ENCODE data around the gene ZNF341.
"Not testable (repeated sequence)": the region's sequence is repeated elsewhere in the genome, so short reads cannot be mapped to it uniquely, and the experiment has no call there.

ZNF341 gene

GRCh38 chr20:33731693-33732165 is at the start of gene ZNF341:
ZNF341 (plus strand) TSS chr20:33731996; CDS start chr20:33732022, 26 bp downstream.
- in situ Hi-C loops (cut with HindIII; ENCODE audit: low sequenced_read_pairs), result no loop called here

GRCh38 chr20:33684533-33685327 is 47.1 kb upstream of the ZNF341 start:
- in situ Hi-C loops (cut with HindIII; ENCODE audit: low sequenced_read_pairs), result no loop called here

- in situ Hi-C loops (cut with HindIII; ENCODE audit: low sequenced_read_pairs), result no loop called here
These were observed 46.3 kb upstream of the ZNF341 start for GRCh38 chr20:33685328-33686099.

GRCh38 chr20:33686100-33686983 is 45.5 kb upstream of the ZNF341 start, which contains the start of gene E2F1:
E2F1 (minus strand) TSS chr20:33686385; CDS start chr20:33686264, 121 bp downstream.
- in situ Hi-C loops (cut with HindIII; ENCODE audit: low sequenced_read_pairs), result no loop called here

- in situ Hi-C loops (cut with HindIII; ENCODE audit: low sequenced_read_pairs), result no loop called here
These were observed 44.8 kb upstream of the ZNF341 start for GRCh38 chr20:33686984-33687366.

GRCh38 chr20:33687370-33687915 is 44.4 kb upstream of the ZNF341 start:
- in situ Hi-C loops (cut with HindIII; ENCODE audit: low sequenced_read_pairs), result no loop called here

- in situ Hi-C loops (cut with HindIII; ENCODE audit: low sequenced_read_pairs), result no loop called here
These were observed 43.5 kb upstream of the ZNF341 start for GRCh38 chr20:33687993-33688937.

- in situ Hi-C loops (cut with HindIII; ENCODE audit: low sequenced_read_pairs), result no loop called here
These were observed 42.8 kb upstream of the ZNF341 start for GRCh38 chr20:33688938-33689424.

- in situ Hi-C loops (cut with HindIII; ENCODE audit: low sequenced_read_pairs), result no loop called here
These were observed 42.3 kb upstream of the ZNF341 start for GRCh38 chr20:33689493-33689892.

GRCh38 chr20:33689973-33690372 is 41.8 kb upstream of the ZNF341 start:
- in situ Hi-C loops (cut with HindIII; ENCODE audit: low sequenced_read_pairs), result no loop called here

- in situ Hi-C loops (cut with HindIII; ENCODE audit: low sequenced_read_pairs), result no loop called here
These were observed 38.5 kb upstream of the ZNF341 start for GRCh38 chr20:33693289-33693688.

- in situ Hi-C loops (cut with HindIII; ENCODE audit: low sequenced_read_pairs), result no loop called here
These were observed 37.8 kb upstream of the ZNF341 start for GRCh38 chr20:33693741-33694638.

- in situ Hi-C loops (cut with HindIII; ENCODE audit: low sequenced_read_pairs), result no loop called here
These were observed 37.2 kb upstream of the ZNF341 start for GRCh38 chr20:33694639-33695012.

- in situ Hi-C loops (cut with HindIII; ENCODE audit: low sequenced_read_pairs), result no loop called here
These were observed 35.3 kb upstream of the ZNF341 start for GRCh38 chr20:33696448-33696847.

- in situ Hi-C loops (cut with HindIII; ENCODE audit: low sequenced_read_pairs), result no loop called here
These were observed 34.7 kb upstream of the ZNF341 start for GRCh38 chr20:33697129-33697528.

- in situ Hi-C loops (cut with HindIII; ENCODE audit: low sequenced_read_pairs), result not testable (repeated sequence)
These were observed 32.8 kb upstream of the ZNF341 start for GRCh38 chr20:33698966-33699365.

- in situ Hi-C loops (cut with HindIII; ENCODE audit: low sequenced_read_pairs), result not testable (repeated sequence)
These were observed 30.9 kb upstream of the ZNF341 start for GRCh38 chr20:33700696-33701441.
